Measurements from ENCODE around the gene GNS. TPM values are rescaled to one million over a fixed set of nuclear protein-coding genes. Genes with fewer than 3 reads are reported as not detected.

The GNS gene
- total RNA-seq, 4 donors from 2014 or later = 41.9 to 56.5 (median 53.9) TPM

DNA sequence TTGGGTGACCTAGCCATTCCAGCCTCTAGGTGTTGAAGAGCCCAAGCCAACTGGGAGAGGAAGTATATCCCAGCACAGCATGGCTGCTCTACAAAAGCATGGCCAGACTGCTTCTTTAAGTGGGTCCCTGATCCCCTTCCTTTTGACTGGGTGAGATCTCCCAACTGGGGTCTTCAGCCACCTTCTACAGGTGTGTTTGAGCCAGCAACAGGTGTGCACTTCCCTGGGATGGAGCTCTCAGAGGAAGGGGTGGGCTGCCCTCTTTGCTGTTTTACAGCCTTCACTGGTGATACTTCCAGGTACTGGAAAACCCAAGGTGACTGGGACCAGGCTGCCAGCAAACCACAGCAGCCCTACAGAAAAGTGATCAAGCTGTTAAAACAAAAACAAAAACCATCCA lies 14.2 kb upstream of the GNS start:
- Histone ChIP-seq H3K27ac (no peak overlapping the region), H3K36me3 (no peaks in the 10 kb centered on the region), H3K4me1 (no peaks in the 10 kb centered on the region), H3K27me3 (peaks cover 0 to 13% (median 0%) of the 10 kb centered on the region in 3 donors), H3K9me3 (no peaks in the 10 kb centered on the region), H3K4me3 (no peak overlapping the region)
- DNase-seq = no peak
- ATAC-seq = no peak
- in situ Hi-C loops (cut with MboI; ENCODE audit: low sequenced_read_pairs in 4 of 4) (no loop called here), intact Hi-C loops (cut with DNase I; ENCODE audit: low total_unique reads) (no loop called here)
- TF ChIP-seq, protein P1, sequence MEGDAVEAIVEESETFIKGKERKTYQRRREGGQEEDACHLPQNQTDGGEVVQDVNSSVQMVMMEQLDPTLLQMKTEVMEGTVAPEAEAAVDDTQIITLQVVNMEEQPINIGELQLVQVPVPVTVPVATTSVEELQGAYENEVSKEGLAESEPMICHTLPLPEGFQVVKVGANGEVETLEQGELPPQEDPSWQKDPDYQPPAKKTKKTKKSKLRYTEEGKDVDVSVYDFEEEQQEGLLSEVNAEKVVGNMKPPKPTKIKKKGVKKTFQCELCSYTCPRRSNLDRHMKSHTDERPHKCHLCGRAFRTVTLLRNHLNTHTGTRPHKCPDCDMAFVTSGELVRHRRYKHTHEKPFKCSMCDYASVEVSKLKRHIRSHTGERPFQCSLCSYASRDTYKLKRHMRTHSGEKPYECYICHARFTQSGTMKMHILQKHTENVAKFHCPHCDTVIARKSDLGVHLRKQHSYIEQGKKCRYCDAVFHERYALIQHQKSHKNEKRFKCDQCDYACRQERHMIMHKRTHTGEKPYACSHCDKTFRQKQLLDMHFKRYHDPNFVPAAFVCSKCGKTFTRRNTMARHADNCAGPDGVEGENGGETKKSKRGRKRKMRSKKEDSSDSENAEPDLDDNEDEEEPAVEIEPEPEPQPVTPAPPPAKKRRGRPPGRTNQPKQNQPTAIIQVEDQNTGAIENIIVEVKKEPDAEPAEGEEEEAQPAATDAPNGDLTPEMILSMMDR (IDR thresholded peaks at IDR 0.05 in 4 of 5, conservative IDR thresholded peaks at IDR 0.05 in 1 of 5) = no peak
- TF ChIP-seq POLR2A (IDR thresholded peaks at IDR 0.05) = no peak

DNA sequence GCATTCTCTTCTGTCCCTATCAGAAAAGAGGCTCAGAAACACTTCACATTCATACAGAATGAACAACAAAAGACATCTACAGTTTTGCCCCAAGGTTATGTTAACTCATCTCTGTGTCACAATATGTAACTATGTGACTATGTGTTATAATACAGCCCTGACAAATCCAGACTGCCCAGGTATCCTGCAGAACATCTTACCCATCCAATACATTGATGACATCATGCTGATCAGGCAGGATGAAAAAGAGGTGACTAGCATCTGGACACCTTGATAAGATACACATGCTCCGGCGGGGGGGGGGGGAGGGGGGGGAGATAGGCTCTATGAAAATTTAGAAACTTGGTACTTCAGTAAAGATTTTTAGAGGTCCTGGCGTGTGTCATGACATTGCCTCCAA lies 8.3 kb upstream of the GNS start:
- no peak overlapping the region for H3K27ac ChIP-seq
- intact Hi-C loops (cut with DNase I; ENCODE audit: low total_unique reads) (no loop called here), in situ Hi-C loops (cut with MboI; ENCODE audit: low sequenced_read_pairs in 4 of 4) (no loop called here)
- TF ChIP-seq POLR2A (IDR thresholded peaks at IDR 0.05) = no peak
- TF ChIP-seq, protein P1 (IDR thresholded peaks at IDR 0.05 in 4 of 5, conservative IDR thresholded peaks at IDR 0.05 in 1 of 5) = no peak
- no peaks in the 10 kb centered on the region for H3K36me3 ChIP-seq
- H3K9me3 ChIP-seq = no peaks in the 10 kb centered on the region
- ATAC-seq (no peak), DNase-seq (no peak)
- no peaks in the 10 kb centered on the region for H3K27me3 ChIP-seq
- H3K4me3 ChIP-seq = no peak overlapping the region
- H3K4me1 ChIP-seq = no peaks in the 10 kb centered on the region

DNA sequence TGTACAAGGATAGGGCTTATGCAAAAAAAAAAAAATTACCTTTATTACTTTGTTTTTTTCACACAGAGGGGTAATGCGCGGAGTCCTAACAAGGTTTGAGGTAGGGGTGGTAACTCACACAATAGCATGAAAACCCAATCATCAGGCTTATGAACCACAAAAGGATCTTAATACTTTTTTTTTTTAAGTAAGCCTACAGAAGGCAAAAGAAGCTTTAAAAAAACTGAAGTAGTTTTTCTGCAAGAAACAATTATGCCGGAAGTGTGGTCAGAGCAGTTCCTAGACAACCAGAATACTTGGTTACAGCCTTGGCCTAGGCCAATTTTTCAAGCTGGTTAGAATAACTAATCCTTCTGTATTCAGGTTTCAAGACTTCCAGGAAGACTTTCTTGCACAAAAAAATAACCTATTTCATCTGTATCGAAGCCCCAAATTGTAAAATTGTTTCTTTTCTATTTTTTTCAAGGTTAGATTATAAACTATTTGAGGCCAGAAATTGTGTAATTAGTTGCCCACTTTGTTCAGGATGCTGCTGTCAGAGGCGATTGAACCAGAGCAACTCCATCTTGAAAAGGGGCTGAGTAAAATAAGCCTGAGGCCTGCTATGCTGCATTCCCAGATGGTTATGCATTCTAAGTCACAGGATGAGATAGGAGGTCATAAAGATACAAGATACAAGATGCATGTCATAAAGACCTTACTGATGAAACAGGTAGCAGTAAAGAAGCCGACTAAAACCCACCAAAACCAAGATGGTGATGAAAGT lies 1.8 kb upstream of the GNS start:
- Histone ChIP-seq H3K4me3 (no peak overlapping the region), H3K27ac (no peak overlapping the region), H3K4me1 (peaks cover 12 to 19% of the 10 kb centered on the region in 2 donors), H3K9me3 (no peaks in the 10 kb centered on the region), H3K36me3 (no peaks in the 10 kb centered on the region), H3K27me3 (no peaks in the 10 kb centered on the region)
- DNase-seq (no peak), ATAC-seq (no peak)
- intact Hi-C loops (cut with DNase I; ENCODE audit: low total_unique reads) (no loop called here), in situ Hi-C loops (cut with MboI; ENCODE audit: low sequenced_read_pairs in 4 of 4) (no loop called here)
- TF ChIP-seq POLR2A (IDR thresholded peaks at IDR 0.05) = no peak
- TF ChIP-seq, protein P1 (IDR thresholded peaks at IDR 0.05 in 4 of 5, conservative IDR thresholded peaks at IDR 0.05 in 1 of 5) = no peak

DNA sequence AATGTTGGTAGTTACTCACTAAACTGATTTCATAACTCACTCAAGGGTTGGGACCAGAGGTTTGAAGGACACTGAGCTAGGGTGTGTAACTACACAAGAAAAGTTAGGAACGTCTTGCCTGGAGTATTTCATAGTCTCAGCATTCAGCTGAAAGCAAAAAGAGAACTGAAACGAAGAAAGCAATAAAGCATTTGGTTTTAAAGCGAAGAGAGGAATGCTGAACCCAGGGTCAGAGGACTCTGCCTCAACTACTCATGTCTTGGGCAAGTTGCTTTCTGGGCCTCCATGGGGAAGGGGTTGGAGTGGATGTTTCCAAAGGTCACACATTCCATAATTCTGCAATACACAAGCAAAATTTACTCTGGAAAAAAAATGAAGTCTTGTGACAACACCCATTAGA lies 1.4 kb downstream of the GNS start:
- Histone ChIP-seq H3K27me3 (no peaks in the 10 kb centered on the region), H3K4me1 (peaks cover 12 to 19% of the 10 kb centered on the region in 2 donors), H3K27ac (peak overlapping the region in 2 of 4 donors; percentile 27 to 41), H3K9me3 (no peaks in the 10 kb centered on the region), H3K36me3 (peaks cover 0 to 7% of the 10 kb centered on the region in 2 donors), H3K4me3 (peak overlapping the region in 1 of 4 donors; percentile 8)
- TF ChIP-seq, protein P1 (IDR thresholded peaks at IDR 0.05 in 4 of 5, conservative IDR thresholded peaks at IDR 0.05 in 1 of 5) = no peak
- TF ChIP-seq POLR2A (IDR thresholded peaks at IDR 0.05) = no peak
- in situ Hi-C loops (cut with MboI; ENCODE audit: low sequenced_read_pairs in 4 of 4) (no loop called here), intact Hi-C loops (cut with DNase I; ENCODE audit: low total_unique reads) (loop anchor here (2.0 to 5.0 kb wide), 2 partner anchors 305 to 535 kb away; partner anchors contain the start of genes KICS2 and TBK1)
- DNase-seq (no peak), ATAC-seq (no peak)
